ENCODE results near the gene ZBTB3. TPM values are rescaled to one million over a fixed set of nuclear protein-coding genes. Genes with fewer than 3 reads are reported as not detected.

ZBTB3 gene
- total and polyA plus RNA-seq, 2 of the 8 experiments (the other 6 are each of a cell fraction or from before 2014, with no cell fraction given): 30.2 to 76.9 TPM

GRCh38 chr11:62716206-62716605, 37.8 kb downstream of the ZBTB3 start (continued):
- no peak for TF ChIP-seq SIX5 (IDR thresholded peaks at IDR 0.05; ENCODE audit: low read depth, low read length)
- no peak for TF ChIP-seq TEAD4 (IDR thresholded peaks at IDR 0.05; ENCODE audit: low read depth, low read length)
- no peak for TF ChIP-seq MAX (IDR thresholded peaks at IDR 0.05)
- TF ChIP-seq POLR2A (IDR thresholded peaks at IDR 0.05; ENCODE audit: control extremely low read depth in 1 of 2, low read depth in 2 of 2, low read length in 2 of 2): no peak
- no peak for TF ChIP-seq BCL11A (IDR thresholded peaks at IDR 0.05; ENCODE audit: low read depth in 2 of 2, low read length in 2 of 2)
